ENCODE data around the gene GALNTL6. TPM values are rescaled to one million over a fixed set of nuclear protein-coding genes. Genes with fewer than 3 reads are reported as not detected.

Gene GALNTL6
- total RNA-seq, 1 experiment from 2014 or later = not detected

DNA sequence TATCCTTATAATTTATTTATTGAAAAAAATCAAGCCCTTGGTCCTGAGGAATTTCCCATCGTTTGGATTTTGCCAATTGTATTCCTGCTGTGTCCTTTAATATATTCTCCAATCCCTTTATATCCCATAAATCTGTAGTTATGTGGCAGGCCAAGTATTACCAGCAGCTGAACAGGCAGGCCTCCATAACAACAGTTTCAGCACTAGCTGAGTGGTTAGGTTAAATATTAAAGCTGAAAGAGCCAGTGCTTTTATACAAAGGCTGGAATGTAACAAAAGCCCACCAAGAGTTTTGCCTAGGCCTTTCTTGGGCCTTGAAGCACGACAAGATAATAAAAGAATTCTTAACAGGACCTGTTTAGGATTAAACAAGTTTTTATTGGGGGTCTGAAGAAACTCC, 988.8 kb downstream of the GALNTL6 start:
- DNase-seq (ENCODE audit: low spot score) = no peak

DNA sequence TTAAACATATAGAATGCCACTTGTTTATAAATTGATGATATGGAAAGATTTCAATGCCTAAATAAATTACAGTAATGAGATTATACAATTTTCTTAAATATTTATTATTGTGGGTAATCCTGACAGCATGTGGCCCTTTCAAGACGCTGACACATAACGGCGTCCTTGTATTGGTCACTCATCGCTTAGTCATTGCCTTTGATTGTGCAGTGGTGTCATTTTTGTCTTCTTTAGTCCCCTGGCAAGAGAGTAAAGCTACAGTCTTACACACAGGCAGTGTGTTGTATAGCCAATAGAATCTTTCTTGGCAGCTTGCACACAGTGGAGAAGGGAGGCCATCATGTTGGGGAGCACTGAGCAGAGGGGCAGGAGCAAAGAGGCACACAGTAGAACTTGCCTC, 993.6 kb downstream of the GALNTL6 start:
- DNase-seq (ENCODE audit: low spot score) = no peak

GRCh38 chr4:172808196-172808595, 995.0 kb downstream of the GALNTL6 start:
- no peak for DNase-seq (ENCODE audit: low spot score)

- no peak for DNase-seq (ENCODE audit: low spot score)
Observed at GRCh38 chr4:172809319-172809718, 996.1 kb downstream of the GALNTL6 start.

DNA sequence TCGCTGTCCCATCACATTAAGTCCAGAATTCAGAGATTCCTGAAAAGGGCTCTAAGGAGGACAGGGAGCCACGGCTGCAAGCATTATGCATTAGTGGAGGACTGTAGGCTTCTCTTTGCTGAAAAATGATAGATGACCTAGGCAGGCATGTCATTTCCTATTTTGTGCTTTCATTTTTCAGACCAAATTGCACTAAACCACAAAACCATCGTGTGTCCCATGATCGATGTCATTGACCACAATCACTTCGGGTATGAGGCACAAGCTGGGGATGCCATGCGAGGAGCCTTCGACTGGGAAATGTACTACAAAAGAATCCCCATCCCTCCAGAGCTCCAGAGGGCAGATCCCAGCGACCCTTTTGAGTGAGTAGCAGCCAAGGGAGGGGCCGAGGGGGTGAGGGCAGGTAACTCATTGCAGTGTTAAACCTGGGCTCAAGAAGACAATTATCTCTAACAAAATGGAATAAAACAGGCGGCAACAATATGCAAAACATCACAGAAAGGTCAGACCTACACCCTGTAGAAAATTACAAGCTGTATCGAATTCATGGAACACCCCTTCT, 1000.2 kb downstream of the GALNTL6 start:
- DNase-seq (ENCODE audit: low spot score) = no peak

GRCh38 chr4:172815499-172816164, 1002.4 kb downstream of the GALNTL6 start:
- no peak for DNase-seq (ENCODE audit: low spot score)

DNA sequence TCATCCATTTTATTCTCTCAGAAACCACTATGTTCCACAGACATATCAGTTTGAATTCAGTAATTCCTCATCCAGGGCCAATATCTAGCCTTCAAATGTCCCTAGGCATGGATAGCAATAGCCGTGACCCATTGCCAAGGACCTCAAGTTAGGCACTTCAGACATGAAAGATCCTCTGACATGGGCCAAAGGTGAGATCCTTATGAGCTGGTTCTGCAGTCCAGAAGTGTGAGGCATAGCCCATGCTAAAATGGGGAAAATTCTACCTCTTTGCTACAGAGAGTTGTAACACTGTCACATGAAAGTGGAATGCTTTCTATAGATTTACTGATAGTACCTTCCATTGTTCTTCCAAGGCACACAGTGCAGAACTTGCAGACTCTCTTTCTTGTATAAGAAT, 1005.7 kb downstream of the GALNTL6 start:
- DNase-seq (ENCODE audit: low spot score) = no peak

GRCh38 chr4:172819353-172819752, 1006.1 kb downstream of the GALNTL6 start:
- DNase-seq (ENCODE audit: low spot score) = no peak

GRCh38 chr4:172822331-172822730, 1009.1 kb downstream of the GALNTL6 start:
- no peak for DNase-seq (ENCODE audit: low spot score)

DNA sequence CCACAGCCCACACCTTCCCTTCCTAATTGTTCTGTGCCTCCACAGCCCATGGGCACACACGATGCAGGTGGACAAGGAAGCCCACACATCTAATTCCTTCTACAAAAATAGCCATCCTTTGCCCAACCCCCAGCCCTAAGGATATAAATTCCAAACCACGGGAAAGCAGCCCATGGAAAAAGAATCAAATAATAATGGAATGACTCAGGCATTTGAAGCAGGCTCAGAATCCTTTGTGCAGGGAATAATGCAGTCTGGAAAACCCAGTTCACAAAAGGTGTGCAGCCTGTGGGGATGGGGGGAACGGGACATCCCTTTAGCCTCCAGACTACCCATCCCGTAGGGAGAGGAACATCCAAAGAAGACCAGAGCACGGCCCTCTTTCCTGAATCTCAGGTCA, 1013.1 kb downstream of the GALNTL6 start:
- no peak for DNase-seq (ENCODE audit: low spot score)

DNA sequence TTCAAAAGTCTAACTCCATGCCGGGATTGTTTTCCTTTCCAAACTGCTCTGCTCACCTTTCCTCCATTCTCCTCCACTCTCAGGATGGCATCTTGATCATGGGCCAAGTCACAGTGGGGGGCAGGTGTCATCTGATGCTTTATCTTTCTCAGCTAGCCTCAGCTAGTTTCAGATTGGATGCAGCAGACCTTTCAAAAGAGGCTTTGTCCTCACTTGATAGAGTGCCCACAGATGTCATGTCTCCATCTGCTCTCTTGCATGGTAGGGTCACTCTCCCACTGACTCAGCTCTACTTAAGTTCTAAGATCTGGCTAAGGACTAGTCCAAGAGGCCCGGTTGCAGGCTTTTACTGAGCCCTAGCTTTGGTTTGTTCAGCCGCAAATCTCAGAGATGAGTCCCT, 1013.7 kb downstream of the GALNTL6 start:
- no peak for DNase-seq (ENCODE audit: low spot score)

- DNase-seq (ENCODE audit: low spot score) = peak; percentile 24
Observed at GRCh38 chr4:172830295-172830764, 1017.1 kb downstream of the GALNTL6 start.

DNA sequence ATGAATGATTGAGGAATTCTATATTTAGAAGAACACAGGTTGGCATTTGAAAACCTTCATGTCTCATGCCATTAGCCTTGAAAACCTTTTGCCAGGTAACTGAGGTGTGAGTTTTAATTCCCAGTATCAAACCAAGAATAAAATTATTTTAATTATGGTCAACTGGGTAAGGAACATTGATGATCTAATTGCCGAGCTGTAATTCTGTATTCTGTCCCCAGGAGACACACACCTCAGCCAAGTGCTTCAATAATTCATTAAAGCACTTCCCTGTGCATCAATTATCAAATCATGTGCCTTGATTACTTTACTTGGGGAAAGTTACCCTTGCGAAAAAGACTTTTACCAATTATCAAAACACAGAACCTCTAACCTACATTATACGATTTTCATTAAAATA, 1023.5 kb downstream of the GALNTL6 start:
- DNase-seq (ENCODE audit: low spot score) = no peak

DNA sequence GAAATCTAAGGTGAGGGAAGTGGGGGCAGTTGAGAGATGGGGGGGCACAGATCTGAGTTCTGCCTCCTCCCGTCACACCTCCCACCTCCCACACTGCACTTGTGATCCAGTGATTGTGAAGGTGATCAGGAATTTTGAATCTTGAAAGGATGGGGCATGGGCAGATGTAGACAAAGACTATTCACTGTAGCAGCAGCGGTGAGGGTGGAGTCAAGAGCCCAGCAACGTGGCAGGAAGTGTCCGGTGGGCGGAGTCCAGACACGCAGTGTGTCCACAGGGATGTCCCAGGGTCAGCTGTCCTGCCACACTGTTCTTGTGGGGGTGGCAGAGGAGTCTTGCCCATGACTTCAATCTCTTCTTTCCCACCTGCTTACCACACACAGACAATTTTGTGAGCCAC, 1024.9 kb downstream of the GALNTL6 start:
- no peak for DNase-seq (ENCODE audit: low spot score)

- DNase-seq (ENCODE audit: low spot score) = no peak
Observed at GRCh38 chr4:172838943-172839342, 1025.7 kb downstream of the GALNTL6 start.

GRCh38 chr4:172842779-172843178, 1029.6 kb downstream of the GALNTL6 start:
- DNase-seq (ENCODE audit: low spot score) = no peak

- DNase-seq (ENCODE audit: low spot score) = no peak
Observed at GRCh38 chr4:172843192-172843591, 1030.0 kb downstream of the GALNTL6 start.

GRCh38 chr4:172844556-172844955, 1031.4 kb downstream of the GALNTL6 start:
- DNase-seq (ENCODE audit: low spot score) = no peak

DNA sequence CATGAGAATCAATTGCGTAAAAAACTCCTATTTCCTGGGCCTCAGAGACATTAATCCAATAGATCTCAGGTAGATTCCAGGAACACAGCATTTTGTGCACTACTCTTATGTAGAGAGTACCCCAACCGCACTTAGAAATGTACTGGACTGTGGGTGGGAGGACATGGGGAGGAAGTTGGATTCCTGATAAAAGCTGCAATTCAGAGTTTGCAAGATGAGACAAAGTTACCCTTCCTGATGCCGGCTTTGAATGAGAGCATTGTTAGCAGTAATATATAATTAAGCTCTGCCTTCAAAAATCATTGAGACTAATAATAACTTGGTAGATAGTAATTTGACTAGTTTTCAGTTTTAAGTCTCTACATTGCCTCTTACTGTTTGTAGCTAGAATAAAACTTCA, 1032.1 kb downstream of the GALNTL6 start:
- DNase-seq (ENCODE audit: low spot score) = no peak

DNA sequence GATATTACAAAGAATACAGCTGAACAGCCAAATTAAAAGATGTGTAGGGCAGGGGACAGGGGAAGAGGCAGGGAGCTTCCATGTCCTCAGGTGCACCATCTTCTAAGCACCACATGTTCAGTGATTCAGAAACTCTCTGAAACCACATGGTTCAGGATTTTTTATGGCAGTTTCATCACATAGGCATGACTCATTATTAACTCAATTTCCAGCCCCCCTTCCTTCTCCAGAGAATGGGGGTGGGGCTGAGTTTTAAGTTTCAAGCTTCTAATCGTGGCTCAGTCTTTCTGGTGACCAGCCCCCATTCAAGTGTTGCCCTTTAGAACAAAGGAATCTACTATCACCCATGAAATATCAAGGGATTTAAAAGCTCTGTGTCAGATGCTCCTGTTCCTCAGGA, 1037.6 kb downstream of the GALNTL6 start:
- DNase-seq (ENCODE audit: low spot score) = no peak

- DNase-seq (ENCODE audit: low spot score) = no peak
Observed at GRCh38 chr4:172851534-172851933, 1038.3 kb downstream of the GALNTL6 start.

DNA sequence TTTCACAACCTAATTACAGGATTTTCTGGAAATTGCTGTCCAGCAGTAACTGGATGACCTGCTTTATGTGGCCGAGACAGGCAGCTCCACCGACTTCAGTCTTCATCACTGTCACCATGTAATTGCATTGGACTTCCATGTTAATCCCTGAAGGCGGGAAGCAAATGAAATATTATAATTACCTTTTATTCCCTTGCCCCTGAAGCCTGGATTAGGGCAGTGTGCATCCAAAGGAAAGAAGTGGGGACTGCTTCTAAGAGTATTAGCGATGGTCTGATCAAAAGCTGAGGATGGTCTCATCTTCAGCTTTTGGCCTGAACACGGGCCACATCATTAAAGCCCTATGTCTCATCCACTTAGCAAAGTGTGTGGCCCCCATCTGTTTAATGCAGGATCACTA, 1043.8 kb downstream of the GALNTL6 start:
- no peak for DNase-seq (ENCODE audit: low spot score)

GRCh38 chr4:172858731-172859230, 1045.6 kb downstream of the GALNTL6 start:
- no peak for DNase-seq (ENCODE audit: low spot score)
